Effector CD8-positive, alpha-beta T cell (primary cell): Measurements from ENCODE around the gene TOE1.
"Not testable (repeated sequence)": the region's sequence is repeated elsewhere in the genome, so short reads cannot be mapped to it uniquely, and the experiment has no call there.

Experiments used
- DNase-seq: peaks from one replicate; lab custom pipeline; 2025; lab: John Stamatoyannopoulos, UW

TOE1 gene

DNA sequence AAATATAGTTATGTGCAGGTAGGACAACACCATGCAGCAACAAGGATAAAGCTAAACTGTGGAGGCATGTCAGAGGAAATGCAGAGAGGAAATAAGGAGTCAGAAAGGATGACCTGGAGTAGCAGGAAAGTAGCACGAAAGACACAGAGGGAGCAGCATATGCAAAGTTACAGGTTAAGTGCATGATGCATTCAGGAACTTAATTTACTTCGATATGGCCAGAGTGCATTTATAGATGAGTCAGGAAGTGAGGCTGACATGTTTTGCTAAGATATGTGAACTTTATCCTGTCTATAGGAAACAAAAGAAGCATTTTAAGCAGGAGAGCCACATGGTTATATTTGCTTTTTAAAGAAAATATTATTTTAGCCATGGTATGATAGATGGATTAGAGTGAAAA is 15.7 kb downstream of the TOE1 start:
- no peak for DNase-seq

DNA sequence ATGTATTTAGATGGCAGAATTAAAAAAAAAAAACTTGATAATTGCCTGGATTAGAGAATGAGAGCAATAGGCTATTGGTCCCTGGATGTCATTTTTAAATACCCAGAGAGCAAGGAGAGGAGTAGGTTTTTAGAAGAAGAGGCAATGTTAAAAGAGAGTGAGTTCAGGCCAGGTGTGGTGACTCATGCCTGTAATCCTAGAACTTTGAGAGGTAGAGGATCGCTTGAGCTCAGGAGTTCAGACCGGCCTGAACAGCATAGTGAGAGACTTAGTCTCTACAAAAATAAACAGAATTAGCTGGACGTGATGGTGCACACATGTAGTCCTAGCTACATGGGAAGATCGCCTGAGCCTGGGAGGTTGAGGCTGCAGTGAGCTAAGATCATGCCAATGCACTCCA is 16.2 kb downstream of the TOE1 start:
- DNase-seq = no peak

DNA sequence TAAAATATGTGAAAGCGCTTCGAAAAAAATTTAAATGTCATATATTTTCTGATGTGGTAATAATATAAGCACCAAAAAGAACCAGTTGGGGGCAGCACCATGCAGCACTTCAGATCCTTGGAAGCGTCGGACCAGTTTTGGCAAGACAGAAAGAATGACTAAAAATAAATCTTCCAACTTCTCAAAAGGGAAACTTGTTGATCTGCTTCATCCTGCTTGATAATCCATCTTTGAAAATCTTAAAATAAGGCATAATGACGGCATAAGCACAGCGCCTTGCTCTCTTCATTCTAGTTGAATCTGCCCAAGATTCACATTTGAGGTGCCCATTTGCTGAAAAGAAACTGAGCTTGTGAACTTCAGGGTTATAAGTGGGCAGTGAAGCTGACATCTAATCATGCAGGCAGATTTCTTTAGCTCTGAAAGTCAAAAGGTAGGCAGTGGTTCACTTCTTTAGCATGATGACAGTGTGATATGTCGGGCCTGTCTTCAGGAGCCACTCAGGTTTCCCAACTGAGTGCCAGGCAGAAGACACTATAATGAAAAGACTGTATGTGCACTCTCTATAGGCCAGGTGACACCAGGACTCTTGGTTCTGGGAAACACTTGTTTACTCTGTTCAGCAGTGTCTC is 20.0 kb downstream of the TOE1 start:
- DNase-seq = peak; percentile 17

- not testable (repeated sequence) for DNase-seq
These were observed 21.0 kb downstream of the TOE1 start for GRCh38 chr1:45360981-45361380.

GRCh38 chr1:45364294-45364693 is 24.3 kb downstream of the TOE1 start:
- no peak for DNase-seq

DNA sequence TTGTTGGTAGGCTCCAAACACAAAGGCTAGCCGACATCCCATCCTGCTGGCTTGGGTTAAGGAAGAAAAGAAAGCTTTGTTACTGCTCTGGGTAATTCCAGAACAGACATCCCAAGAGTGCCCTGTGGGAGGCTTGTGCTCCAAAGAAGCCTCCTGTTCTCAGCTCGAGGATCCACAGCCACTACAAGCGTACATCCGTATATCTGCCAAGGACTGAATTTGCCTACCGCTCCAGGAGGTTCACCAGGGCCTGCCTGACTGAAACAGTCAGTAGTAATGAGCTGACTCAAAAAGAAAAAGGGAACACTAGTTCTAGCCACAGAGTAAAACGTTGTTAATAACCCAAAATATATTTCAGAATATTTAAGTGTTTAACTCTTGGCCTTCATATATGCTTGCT is 25.1 kb downstream of the TOE1 start:
- DNase-seq = no peak

DNA sequence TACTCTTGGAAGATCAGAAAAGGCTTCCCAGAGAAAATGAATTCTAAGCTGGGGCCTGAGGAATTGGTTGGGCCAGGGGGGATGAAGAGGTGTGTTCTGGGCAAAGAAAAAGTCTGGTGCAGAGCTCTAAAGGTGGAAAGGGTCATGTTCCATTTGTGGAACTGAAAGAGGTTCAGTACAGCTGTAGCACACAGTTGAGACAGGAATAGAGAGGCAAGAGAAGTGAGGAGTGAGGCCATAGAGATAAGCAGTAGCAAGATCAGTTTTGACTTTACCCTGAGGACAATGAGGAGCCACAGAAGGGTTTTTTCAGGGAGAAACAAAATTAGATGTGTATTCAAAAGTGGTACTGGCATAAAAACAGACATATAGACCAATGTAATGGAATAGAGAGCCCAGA is 30.6 kb downstream of the TOE1 start:
- DNase-seq = no peak

DNA sequence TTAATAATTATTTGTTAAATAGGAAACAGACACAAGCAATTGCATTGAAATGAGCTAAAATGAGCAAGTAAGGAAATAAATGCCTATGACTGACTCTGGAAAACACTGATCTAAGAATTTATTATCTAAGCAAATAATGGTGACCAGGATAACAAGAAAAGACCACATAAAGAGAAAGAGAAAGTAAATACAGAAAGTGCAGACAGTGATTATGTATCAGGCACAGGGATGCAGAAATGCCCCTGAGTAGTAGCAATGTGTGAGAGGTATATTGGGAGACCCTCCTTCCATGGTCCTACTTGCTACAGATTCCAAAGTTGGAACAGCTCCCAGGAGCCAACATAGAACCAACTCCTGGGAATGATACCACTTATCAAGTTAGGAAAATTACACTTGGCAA is 33.6 kb downstream of the TOE1 start:
- DNase-seq = no peak

- DNase-seq = no peak
These were observed 35.4 kb downstream of the TOE1 start for GRCh38 chr1:45375104-45376090.

GRCh38 chr1:45378184-45378583 is 38.2 kb downstream of the TOE1 start:
- no peak for DNase-seq

DNA sequence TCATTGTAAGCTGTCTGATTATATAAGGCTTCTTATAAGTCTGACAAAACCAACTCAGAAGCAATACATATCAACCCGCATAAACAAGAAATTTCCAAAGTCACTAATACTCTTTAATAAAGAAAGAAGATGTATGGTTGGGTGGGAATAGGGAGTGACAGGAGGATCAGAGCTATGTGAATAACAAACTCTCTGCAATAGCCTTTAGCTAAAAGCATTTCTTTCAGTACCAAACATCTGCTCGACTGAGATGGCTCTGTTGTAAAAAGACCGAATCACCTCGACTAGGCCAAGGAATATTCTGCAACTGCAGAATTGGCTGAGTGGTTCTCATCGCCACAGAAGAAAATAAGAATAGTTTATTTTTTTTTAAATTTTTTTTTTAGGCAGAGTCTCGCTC is 39.6 kb downstream of the TOE1 start:
- DNase-seq = no peak

DNA sequence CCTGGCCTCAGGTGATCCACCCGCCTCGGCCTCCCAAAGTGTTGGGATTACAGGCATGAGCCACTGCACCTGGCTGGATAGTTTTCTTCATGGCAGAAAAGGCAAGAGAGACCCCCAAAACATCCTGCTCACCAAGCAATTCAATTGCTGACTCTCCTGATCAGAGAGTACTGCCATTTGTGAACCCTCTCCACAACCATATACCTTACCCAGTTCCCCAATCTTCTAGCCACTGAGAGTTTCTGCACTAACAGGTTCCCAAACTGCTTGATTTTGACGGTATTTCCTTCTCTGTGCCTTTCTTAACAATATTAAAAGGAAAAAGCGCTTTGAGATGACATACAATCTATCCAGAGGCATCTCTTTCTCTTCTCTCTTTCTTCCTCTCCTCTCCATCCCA is 40.2 kb downstream of the TOE1 start:
- no peak for DNase-seq

DNA sequence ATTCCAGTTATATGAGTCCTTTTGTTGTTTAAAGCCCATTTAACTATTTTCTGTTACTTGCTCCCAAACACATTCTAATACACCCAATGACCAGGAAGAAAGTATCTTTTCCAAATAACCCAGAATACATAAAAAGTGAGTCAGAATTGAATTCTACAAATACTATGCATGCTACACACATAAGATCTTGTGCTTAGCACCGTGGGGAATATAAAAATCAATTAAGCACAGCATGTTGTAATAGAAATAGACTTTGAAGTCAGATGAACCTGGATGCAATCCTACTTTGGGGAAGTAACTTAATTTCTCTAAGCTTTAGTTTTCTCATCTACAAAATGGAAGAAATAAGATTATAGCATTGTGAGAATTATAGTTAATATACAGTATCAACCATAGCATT is 40.8 kb downstream of the TOE1 start:
- DNase-seq = no peak

DNA sequence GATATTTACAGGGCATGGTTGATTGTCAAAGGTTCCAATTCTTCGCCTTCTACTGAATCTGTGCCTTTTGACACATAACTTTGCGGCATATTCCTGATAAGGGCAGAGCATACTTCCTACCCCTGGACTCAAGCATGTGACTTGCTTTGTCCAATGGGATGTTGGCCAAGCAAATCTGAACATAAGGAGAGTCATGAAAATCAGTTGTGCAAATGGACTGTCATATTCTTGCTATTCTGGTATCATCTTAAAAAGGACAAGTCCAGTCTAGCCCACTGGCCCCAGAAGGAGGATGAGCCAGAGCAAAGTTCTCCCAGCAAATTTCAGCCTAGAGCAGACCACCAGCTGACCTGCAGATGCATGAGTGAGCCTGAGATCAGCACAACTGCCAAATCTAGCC is 41.3 kb downstream of the TOE1 start:
- DNase-seq = no peak

GRCh38 chr1:45383191-45383590 is 43.2 kb downstream of the TOE1 start:
- no peak for DNase-seq

- DNase-seq = not testable (repeated sequence)
These were observed 44.2 kb downstream of the TOE1 start for GRCh38 chr1:45384213-45384612.

DNA sequence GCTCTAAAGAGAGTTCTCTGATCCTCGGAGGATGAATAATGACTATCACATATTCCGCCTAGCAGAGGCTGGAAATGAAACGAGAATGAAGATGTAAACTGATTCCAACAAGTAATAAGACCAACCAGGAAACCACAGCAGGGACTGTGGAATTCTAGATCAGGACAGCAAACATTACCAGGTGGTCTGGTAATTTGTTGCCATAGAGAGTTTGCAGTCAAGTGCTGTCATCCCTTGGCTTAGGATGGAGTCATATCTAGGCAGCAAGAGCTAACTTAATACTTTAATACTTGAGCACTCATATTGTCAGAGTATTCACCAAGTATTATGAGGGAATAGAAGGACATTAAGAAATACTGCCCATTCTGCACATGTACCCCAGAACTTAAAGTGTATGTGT is 45.3 kb downstream of the TOE1 start:
- DNase-seq = no peak

GRCh38 chr1:45386219-45386618 is 46.2 kb downstream of the TOE1 start:
- DNase-seq = no peak
